GM12801 (cell line): Measurements from ENCODE around the gene MMD2.

Experiments used
- TF ChIP-seq, protein P1 (sequence below): IDR thresholded peaks from one replicate; pipeline ENCODE4 v1.5.1; 2011; ENCODE audit warnings: control low read depth; ENCODE audit not compliant: insufficient read length; ENCODE audit errors: extremely low read depth

The MMD2 gene

GRCh38 chr7:4868493-4868892, 90.5 kb downstream of the MMD2 start:
- TF ChIP-seq, protein P1, sequence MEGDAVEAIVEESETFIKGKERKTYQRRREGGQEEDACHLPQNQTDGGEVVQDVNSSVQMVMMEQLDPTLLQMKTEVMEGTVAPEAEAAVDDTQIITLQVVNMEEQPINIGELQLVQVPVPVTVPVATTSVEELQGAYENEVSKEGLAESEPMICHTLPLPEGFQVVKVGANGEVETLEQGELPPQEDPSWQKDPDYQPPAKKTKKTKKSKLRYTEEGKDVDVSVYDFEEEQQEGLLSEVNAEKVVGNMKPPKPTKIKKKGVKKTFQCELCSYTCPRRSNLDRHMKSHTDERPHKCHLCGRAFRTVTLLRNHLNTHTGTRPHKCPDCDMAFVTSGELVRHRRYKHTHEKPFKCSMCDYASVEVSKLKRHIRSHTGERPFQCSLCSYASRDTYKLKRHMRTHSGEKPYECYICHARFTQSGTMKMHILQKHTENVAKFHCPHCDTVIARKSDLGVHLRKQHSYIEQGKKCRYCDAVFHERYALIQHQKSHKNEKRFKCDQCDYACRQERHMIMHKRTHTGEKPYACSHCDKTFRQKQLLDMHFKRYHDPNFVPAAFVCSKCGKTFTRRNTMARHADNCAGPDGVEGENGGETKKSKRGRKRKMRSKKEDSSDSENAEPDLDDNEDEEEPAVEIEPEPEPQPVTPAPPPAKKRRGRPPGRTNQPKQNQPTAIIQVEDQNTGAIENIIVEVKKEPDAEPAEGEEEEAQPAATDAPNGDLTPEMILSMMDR = no peak

DNA sequence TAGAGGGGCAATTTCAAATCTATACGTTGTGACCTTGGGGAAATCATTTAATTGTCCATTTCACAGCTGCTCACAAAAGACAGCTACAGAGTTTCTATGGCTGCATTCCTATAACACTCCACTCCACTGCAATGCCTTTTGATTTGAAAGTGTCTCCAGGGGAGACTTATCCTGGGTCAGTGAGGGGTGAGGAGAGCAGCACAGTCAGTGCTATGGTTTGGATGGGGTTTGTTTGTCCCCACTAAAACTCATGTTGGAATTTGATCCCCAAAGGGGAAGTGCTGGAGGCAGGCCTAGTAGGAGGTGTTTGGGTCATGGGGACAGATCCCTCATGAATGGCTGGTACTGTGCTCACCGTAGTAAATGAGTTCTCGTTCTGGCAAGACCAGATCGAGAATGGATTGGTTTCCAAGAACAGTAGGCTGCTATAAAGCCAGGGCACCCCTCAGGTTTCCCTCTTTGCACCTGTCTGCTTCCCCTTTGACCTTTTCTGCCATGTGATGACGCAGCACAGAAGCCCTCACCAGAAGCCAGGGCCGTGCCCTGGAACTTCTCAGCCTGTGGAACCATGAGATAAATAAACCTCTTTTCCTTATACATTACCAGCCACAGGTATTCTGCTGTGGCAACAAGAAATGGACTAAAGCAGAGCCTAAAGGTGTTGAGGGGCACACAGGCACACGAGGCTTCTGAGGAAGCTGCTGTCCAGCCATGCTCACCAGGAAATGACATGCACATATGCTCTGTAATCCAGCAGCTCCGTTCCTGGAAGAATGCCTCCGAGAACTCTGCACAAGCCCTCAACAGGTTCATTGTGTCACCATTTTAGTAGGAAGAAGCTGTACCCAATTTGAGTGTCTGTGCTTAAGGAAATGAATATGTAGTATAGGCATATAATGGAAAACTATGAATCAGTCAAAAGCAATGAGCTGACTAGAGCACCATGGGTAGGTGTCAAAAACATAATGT, 92.2 kb downstream of the MMD2 start:
- TF ChIP-seq, protein P1 = no peak

DNA sequence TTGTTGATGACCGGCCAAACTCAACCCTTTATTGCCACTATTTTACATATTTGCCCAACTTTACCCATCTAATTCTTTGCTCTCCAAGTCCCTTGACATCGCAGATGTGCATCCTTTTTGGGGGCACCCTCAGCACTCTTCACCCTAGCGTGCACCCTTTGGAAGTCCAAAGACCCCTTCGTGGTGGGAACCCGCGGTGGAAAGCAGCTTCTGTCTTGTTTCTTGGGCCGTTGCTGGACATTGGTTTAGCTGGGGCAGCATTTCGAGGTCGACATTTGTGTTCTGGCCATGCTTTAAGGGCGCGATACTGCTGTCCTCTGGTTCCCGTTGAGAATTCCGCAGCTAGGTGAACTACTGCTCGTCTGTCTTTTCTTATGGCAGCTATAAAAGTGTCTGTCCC, 96.8 kb downstream of the MMD2 start:
- TF ChIP-seq, protein P1 = no peak

DNA sequence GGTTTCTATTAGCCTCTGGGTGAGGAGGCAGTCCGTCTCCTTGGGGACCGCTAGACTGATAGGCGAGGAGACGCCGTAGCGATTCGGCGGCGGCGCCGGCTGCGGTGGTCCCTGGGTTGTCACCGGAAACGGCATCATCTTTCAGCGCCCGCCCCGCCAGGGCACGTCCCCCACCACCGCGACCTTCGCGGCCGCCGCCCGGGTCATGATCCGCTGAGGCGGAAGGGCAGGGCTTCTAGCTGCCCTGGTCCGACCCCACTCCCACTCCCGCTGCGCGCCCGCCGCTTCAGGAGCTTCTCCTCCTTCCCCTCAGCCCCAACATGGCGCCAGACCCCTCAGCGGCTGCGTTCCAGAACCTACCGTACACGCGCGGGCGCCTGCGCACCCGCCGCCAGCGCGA, 97.3 kb downstream of the MMD2 start, which contains the start of gene PAPOLB:
TSS of gene PAPOLB (minus strand) at position 358 of the 400 bp plus-strand sequence. CDS start at position 138, 220 bp downstream.
- TF ChIP-seq, protein P1 = no peak

DNA sequence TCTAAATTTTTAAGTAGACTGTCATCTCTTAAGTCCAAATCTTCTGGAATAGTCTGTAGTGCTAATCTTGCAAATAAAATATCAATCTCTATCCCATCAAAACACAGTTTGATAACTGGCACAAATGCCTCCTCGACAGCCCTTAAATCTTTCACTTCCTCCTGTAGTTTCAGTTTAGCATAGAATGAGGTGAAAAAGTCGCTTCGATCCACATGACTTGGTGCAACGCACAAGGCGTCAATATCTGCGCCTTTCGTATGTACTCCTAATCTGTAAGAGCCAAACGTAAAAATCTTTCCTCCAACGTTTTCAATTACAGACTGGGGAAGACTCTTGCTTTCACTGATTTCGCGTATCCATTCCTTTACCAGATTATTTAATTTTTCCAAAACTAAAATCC, 97.8 kb downstream of the MMD2 start:
- TF ChIP-seq, protein P1 = no peak

GRCh38 chr7:4857189-4857588, 101.8 kb downstream of the MMD2 start:
- TF ChIP-seq, protein P1 = no peak

DNA sequence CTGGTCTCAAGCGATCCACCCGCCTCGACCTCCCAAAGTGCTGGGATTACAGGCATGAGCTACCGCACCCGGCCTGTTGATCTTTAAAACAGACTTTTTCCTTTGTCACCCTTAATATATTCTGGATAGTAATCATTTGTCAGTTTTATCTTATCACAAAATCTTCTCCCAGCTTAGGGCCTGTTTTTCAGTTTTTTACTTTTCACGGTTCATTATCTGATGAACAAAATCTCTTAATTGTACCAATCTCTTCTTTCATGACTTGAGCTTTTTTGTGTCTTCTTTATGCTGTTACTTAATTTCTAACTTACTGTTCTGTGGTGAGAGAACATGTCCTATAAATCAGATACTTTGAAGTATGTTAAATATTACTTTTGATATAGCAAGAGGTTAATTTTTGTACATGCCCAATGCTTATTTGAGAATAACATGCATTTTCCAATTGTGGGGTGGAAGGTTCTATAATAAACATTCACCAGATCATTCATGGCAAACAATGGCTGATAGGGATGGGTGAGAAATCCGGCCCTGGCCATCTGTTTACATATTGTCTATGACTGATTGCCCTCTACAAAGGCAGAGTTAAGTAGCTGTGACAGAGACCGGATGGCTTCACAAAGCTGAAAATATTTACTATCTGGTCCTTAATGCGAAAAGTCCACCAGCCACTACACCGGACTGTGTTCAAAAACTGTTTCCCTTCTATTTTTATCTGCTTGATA, 102.5 kb downstream of the MMD2 start:
- TF ChIP-seq, protein P1 = no peak
